ENCODE data around the gene SKI.

Gene SKI

DNA sequence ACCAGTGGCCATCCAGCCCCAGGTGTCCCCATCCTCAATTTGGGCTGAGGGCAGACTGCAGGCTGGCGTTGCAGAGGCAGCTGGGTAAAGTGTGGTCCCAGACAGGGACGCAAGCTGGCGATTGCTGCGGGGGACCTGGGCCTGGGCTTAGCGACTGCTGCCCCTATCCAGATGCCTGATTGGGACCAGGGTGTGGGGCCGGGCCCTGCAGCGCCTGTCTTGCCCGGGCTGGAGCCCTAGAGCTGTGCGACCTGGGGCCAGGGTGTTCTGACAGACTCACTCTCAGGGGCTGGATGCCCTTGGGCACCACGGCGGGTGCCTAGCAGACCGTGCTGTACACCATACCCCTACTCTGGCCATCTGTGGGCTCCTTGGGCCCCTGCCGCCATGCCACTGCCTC, 17.3 kb upstream of the SKI start:
- no peak for DNase-seq

DNA sequence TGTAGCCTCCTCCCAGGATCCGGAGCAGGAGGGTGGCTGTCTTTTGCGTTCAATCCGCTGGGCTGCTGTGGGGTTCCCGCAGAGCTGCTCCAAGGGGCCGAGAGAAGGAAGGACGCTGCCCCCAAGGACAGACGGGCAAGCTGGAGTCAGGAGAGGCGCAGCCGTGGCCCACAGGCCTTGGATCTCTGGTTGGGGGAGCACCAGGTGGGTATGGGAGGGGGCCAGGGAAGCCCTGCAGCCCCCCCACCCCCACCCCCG, 15.9 kb upstream of the SKI start:
- no peak for DNase-seq

DNA sequence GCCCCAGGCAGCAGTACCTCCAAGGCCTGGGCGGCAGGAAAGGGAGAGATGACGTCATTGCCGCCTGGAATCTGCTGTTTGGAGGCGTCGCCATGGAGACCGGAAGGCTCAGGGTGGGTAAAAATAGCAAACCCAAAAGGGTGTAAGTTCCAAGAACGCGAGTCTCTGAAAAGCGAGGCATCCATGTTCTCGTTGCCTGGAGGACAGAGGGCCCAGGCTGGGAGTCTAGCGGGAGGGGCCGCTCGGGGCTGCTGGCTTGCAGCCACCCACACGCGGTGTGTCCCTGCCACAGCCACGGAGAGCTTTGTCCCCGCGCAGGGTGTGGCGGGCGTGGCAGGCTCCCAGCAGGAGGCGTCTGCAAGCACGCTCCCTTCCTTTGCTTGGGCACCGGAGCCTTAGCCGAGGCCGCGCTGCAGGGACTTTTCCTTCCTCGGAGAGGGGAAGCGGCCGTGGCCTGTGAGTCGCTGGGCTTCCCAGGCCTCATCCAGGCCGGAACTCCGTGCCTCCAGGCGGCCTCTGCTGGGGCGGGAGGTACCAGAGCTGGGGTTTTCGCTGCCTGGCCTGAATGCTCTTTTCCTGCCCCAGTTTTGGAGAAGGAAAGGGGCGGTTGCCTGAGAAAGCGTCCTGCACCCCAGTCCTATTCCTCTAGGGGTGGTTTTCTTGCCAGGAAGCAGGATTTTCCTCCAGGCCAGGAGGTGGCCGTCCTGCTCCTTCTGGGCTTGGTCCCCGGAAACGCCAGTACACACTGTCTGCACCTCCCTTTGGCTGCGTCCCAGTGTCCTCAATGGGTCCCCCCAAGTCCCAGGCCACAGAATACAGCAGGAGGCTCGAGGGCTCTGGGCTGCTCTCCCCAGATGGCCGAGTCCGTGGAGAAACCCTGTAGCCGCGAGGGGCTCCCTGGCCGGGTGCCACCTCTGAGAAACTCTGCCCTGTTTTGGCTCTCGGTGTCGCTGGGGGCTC, 15.3 kb upstream of the SKI start:
- DNase-seq, result peak; percentile 79

DNA sequence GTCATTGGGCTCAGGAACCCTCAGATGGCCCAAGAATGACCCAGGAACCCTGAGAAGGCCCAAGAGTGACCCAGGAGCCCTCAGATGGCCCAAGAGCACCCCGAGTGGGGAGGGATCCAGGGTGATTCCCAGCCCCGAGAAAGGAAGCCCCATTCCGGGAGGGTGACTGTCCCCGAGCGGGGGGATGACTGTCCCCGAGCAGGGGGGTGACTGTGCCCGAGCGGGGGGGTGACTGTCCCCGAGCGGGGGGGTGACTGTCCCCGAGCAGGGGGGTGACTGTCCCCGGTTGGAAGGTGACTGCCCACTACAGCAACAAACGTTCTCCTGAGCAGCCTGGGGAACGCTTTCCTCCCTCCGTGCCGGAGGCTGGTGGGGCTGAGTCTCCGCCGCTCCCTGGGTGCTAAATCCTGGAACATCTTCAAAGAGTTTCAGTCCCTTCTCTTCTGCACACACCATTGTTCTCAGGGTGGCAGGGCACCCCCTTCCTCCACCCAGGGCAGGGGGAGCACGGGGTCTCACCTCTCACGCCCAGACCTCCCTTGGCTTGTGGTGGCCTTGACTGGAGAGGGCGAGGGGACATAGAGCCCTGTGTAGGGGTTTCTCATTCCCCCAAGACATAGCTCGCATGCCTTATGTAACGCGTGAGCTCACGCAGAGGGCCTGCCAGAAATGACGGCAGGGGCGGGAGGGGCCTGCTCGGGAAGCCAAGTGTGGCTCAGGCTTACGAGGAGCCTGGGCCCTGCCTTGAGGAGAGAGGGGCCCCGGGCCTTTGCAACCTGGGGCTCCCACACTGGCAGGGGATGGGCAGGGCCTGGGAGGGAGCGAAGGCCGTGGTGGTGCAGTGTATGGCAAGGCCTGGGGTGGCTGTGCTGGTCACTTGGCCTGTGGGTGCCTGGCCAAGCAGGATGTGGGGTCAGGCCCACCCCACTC, 14.3 kb upstream of the SKI start:
- no peak for DNase-seq

DNA sequence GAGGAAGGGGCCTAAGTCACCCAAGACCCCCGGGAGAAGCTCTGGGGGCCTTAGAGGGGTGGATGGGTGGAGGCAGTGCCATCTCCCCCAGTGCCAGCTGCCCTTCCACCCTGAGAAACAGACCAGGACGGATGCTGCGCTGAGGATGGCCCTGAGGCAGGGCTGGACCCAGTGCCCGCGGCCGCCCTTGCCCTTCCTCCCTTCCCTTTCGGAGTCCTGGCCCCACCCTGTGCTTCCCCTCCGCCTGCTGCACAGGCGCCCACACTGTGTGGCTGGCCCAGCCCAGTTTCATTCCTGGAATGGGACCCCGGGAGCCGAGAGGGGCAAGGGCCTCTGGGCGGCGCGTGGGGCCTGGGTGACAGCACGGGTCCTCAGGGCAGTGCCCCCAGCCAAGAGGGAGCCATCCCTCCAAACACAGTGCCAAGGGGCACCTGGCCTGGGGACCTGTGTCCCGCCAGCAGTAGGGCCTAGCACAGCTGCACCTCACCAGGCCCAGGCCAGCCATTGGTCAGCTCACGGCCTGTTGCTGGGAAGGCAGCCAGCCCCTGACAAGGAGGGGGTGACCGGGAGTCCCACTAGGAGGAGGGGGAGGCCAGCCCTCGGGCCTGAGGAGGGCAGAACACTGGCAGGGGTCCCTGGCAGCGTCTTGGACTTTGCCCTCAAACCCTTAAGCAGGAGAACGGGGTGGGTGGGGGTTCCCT, 13.4 kb upstream of the SKI start:
- no peak for DNase-seq

GRCh38 chr1:2215329-2215728, 12.8 kb upstream of the SKI start:
- DNase-seq, result no peak

- DNase-seq, result no peak
These were observed 12.0 kb upstream of the SKI start for GRCh38 chr1:2215909-2216766.

DNA sequence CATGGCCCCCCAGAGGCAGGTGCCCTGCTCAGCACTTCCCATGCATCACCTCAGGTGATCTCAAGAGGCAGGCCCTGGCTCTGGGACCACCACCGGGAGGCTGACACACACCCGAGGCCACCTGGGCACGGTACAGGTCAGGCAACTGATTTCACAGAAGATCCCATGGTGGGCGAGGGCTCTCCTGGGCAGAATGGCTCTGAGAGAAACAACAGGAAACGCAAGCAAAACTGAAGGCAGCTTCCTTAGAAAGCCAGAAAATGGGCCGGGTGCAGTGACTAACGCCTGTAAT, 11.4 kb upstream of the SKI start:
- no peak for DNase-seq

GRCh38 chr1:2221271-2221670, 6.8 kb upstream of the SKI start:
- DNase-seq, result no peak

DNA sequence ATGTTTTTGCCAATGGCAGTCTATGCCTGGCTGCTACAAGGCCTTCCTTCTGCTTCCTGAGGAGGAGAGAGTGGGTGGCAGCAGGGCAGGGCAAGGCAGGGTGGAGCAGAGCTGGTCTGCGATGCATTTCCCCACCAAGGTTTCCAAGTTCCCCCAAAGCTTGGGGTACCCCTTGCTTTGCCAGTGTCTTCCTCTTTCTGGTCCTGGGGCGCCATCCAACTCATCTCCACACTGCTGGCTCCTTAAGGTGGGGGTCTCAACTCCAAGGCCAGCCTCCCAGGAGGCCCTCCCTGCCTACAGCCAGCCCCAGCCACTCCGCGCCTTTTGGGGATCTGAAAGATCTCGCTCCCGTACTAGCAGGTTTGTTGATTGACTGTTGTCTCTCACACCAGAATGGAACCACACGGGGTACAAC, 3.9 kb upstream of the SKI start:
- DNase-seq, result no peak

GRCh38 chr1:2224631-2225428, 3.3 kb upstream of the SKI start:
- DNase-seq, result no peak

- peak; percentile 24 for DNase-seq
These were observed 1.4 kb upstream of the SKI start for GRCh38 chr1:2226525-2227345.

DNA sequence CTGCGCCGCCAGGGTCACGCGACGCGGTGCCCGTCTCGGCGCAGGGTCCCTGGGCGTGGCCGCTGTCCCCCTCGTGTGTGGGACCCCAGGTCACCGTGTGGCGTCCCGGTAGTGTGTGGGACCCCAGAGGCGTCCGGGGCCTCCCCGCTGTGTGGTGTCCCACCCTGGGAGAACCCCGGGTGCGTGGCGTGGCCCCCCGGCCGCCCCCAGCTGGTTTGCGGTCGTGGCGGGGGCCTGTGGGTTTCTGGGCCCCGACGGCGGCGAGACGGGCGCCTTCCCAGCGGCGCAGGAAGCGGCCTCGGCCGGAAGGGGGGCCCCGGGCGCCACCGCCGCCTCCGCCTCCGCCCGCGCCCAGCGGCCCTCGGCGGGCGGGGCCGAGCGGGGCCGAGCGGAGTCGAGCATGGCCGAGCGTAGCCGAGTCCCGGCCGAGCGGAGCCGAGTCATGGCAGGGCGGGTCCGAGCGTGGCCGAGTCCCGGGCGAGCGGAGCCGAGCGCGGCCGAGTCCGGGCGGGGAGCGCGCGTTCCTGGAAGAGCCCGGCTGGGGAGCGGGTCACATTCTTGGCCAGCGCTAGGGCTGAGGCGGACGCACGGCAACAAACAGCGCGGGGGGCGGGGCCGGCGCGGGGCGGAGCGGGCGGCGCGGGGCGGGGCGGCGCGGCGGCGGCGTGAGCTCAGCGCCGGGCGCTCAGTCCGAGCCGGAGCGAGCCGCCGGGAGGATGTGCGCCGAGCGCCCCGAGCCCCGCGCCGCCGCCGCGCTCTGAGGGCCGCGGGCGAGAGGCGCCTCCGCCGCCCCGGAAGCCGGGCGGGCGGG, 568 bp upstream of the SKI start:
- peak; percentile 94 for DNase-seq

- peak; percentile 52 for DNase-seq
These were observed 546 bp downstream of the SKI start for GRCh38 chr1:2228694-2229036.

GRCh38 chr1:2229037-2229864, 1.1 kb downstream of the SKI start:
- peak; percentile 64 for DNase-seq

- DNase-seq, result peak; percentile 15
These were observed 2.0 kb downstream of the SKI start for GRCh38 chr1:2229911-2230731.

GRCh38 chr1:2230781-2231531, 2.8 kb downstream of the SKI start:
- no peak for DNase-seq
